CD1c-positive myeloid dendritic cell (primary cell): ENCODE measurements around the gene CTSH.

Experiments
- DNase-seq: peaks from one replicate; pipeline ENCODE4 v3.0.0-alpha.2; 2016; ENCODE audit errors: extremely low spot score

Gene CTSH

GRCh38 chr15:78977591-78978347 lies 32.9 kb upstream of the CTSH start:
- no peak for DNase-seq

GRCh38 chr15:78977091-78977571 lies 32.3 kb upstream of the CTSH start:
- DNase-seq: peak; percentile 70

GRCh38 chr15:78976691-78977090 lies 31.8 kb upstream of the CTSH start:
- peak; percentile 60 for DNase-seq

GRCh38 chr15:78974272-78974918 lies 29.5 kb upstream of the CTSH start:
- DNase-seq: no peak

- DNase-seq: no peak
Measured at GRCh38 chr15:78969687-78970349, 25.0 kb upstream of the CTSH start.

- no peak for DNase-seq
Measured at GRCh38 chr15:78968539-78969271, 23.9 kb upstream of the CTSH start.

- DNase-seq: no peak
Measured at GRCh38 chr15:78968114-78968513, 23.3 kb upstream of the CTSH start.

GRCh38 chr15:78960308-78960707 lies 15.5 kb upstream of the CTSH start:
- no peak for DNase-seq

- no peak for DNase-seq
Measured at GRCh38 chr15:78959360-78959759, 14.5 kb upstream of the CTSH start.

GRCh38 chr15:78957416-78958093 lies 12.7 kb upstream of the CTSH start:
- no peak for DNase-seq

GRCh38 chr15:78956937-78957336 lies 12.1 kb upstream of the CTSH start:
- DNase-seq: no peak

GRCh38 chr15:78955355-78955754 lies 10.5 kb upstream of the CTSH start:
- no peak for DNase-seq

- DNase-seq: no peak
Measured at GRCh38 chr15:78951841-78952238, 7.0 kb upstream of the CTSH start.

- DNase-seq: peak; percentile 34
Measured at GRCh38 chr15:78950902-78951840, 6.3 kb upstream of the CTSH start.

- DNase-seq: no peak
Measured at GRCh38 chr15:78950343-78950742, 5.5 kb upstream of the CTSH start.

- no peak for DNase-seq
Measured at GRCh38 chr15:78949461-78949860, 4.6 kb upstream of the CTSH start.

- no peak for DNase-seq
Measured at GRCh38 chr15:78947506-78947905, 2.7 kb upstream of the CTSH start.

GRCh38 chr15:78946493-78946892 lies 1.6 kb upstream of the CTSH start:
- no peak for DNase-seq

GRCh38 chr15:78944202-78944625 lies 632 bp downstream of the CTSH start:
- DNase-seq: no peak

- no peak for DNase-seq
Measured at GRCh38 chr15:78943692-78944091, 1.2 kb downstream of the CTSH start.
